SU-DHL-6 (cell line): Measurements from ENCODE around the gene EIF4H.

Experiments
- CTCF ChIP-seq: fragments of 200-600 bp; sonication (generic); IDR thresholded peaks from one replicate; pipeline ENCODE4 v1.5.1; 2017; ENCODE audit warnings: antibody characterized with exemption, mild to moderate bottlenecking, low read length, moderate library complexity; ENCODE audit not compliant: insufficient read depth, poor library complexity, severe bottlenecking
- EZH2phosphoT487 ChIP-seq: fragments of 200-600 bp; sonication (generic), shearing (Covaris generic); conservative IDR thresholded peaks from 2 replicates; pipeline ENCODE4 v1.6.1; 2018; ENCODE audit warnings: mild to moderate bottlenecking, antibody characterized with exemption, low read length, moderate library complexity, mixed read lengths

GRCh38 chr7:74240482-74240881 lies 66.3 kb downstream of the EIF4H start:
- no peak for TF ChIP-seq CTCF
- TF ChIP-seq EZH2phosphoT487 = no peak
